Gastrocnemius medialis (tissue), 4 donors: ENCODE measurements around the gene PRKAR2B. TPM values are rescaled to one million over a fixed set of nuclear protein-coding genes. Genes with fewer than 3 reads are reported as not detected.

Experiments
- ATAC-seq, 2 donors: fragments of 150-250 bp; one replicate each; pipeline ENCODE4 v1.9.1; 2016
- DNase-seq, 2 donors: peaks; one replicate each; pipeline ENCODE4 v3.0.0-alpha.2; 2019
- H3K27ac ChIP-seq, 4 donors: fragments of 200-600 bp; sonication (generic); 1 replicate in 1 of 4; 2 replicates in 3 of 4; pipeline ENCODE4 v1.5.1; 2016 to 2018; ENCODE audit warnings: mild to moderate bottlenecking in 2 of 4, moderate library complexity in 1 of 4
- H3K27me3 ChIP-seq, 3 donors: fragments of 200-600 bp; sonication (generic) in 2 of 3; 1 replicate in 1 of 3; 2 replicates in 2 of 3; pipeline versions ENCODE4 v1.5.1 to v1.6.0; 2016 to 2019; ENCODE audit warnings: mild to moderate bottlenecking in 1 of 3, moderate library complexity in 1 of 3
- H3K36me3 ChIP-seq, 2 donors: fragments of 200-600 bp; sonication (generic) in 1 of 2; one replicate each; pipeline ENCODE4 v1.5.1; 2017 to 2018
- H3K4me1 ChIP-seq, 2 donors: fragments of 200-600 bp; sonication (generic) in 1 of 2; one replicate each; pipeline ENCODE4 v1.5.1; 2016 to 2017; ENCODE audit warnings: mild to moderate bottlenecking in 2 of 2
- H3K4me3 ChIP-seq, 4 donors: fragments of 200-600 bp; sonication (generic) in 3 of 4; 1 replicate in 1 of 4; 2 replicates in 3 of 4; pipeline ENCODE4 v1.5.1; 2016 to 2019; ENCODE audit warnings: mild to moderate bottlenecking in 2 of 4
- H3K9me3 ChIP-seq, 3 donors: fragments of 200-600 bp; sonication (generic) in 2 of 3; 1 replicate in 1 of 3; 2 replicates in 2 of 3; pipeline ENCODE4 v1.5.1; 2016 to 2019
- CTCF ChIP-seq, 5 experiments: fragments of 450-650 bp in 3 of 5; fragments of 200-600 bp in 2 of 5; sonication (generic) in 2 of 5; IDR thresholded peaks in 4 of 5; conservative IDR thresholded peaks in 1 of 5; 1 replicate in 4 of 5; 2 replicates in 1 of 5; pipeline ENCODE4 v1.5.1; 2016 to 2019; ENCODE audit warnings: antibody characterized with exemption in 5 of 5, mild to moderate bottlenecking in 3 of 5, moderate library complexity in 3 of 5
- POLR2A ChIP-seq, 2 donors: fragments of 450-650 bp; IDR thresholded peaks; one replicate each; pipeline ENCODE4 v1.6.1; 2017; ENCODE audit warnings: antibody characterized with exemption in 2 of 2, mild to moderate bottlenecking in 2 of 2, moderate library complexity in 2 of 2
- in situ Hi-C, 4 donors: fragments of 200-750 bp; cut with MboI; loops; one replicate each; pipeline versions ENCODE4 v1.15.0 to v1.8.0; 2017; ENCODE audit warnings: low sequenced_read_pairs in 4 of 4
- intact Hi-C: fragments of 100-400 bp; cut with DNase I; formaldehyde crosslinking; loops from one replicate; pipeline ENCODE4 v1.15.1; 2023; ENCODE audit warnings: low total_unique reads
- total RNA-seq, 4 donors: library from RNA; depleted of rRNA; stranded (reverse); fragments of >200 nt; gene quantifications; one replicate each; pipeline versions ENCODE4 v1.1.0 to v1.2.3, GENCODE V29; 2016

Gene PRKAR2B
- total RNA-seq, 4 donors from 2014 or later, result 0.85 to 6.0 (median 1.4) TPM

GRCh38 chr7:107007892-107008287 is 36.6 kb upstream of the PRKAR2B start:
- no peak overlapping the region for H3K27ac ChIP-seq
- no peak for ATAC-seq

GRCh38 chr7:107009846-107010203 is 34.7 kb upstream of the PRKAR2B start:
- no peaks in the 10 kb centered on the region for H3K4me1 ChIP-seq
- intact Hi-C loops (no loop called here), in situ Hi-C loops (no loop called here)
- H3K4me3 ChIP-seq, result no peak overlapping the region
- ATAC-seq, result no peak
- TF ChIP-seq CTCF (IDR thresholded peaks at IDR 0.05 in 4 of 5, conservative IDR thresholded peaks at IDR 0.05 in 1 of 5) (no peak), POLR2A (IDR thresholded peaks at IDR 0.05) (no peak)
- H3K27me3 ChIP-seq, result no peaks in the 10 kb centered on the region
- DNase-seq, result no peak
- H3K36me3 ChIP-seq, result no peaks in the 10 kb centered on the region
- H3K9me3 ChIP-seq, result no peaks in the 10 kb centered on the region
- H3K27ac ChIP-seq, result no peak overlapping the region

More at GRCh38 chr7:107007892-107008287, 36.6 kb upstream of the PRKAR2B start:
- Histone ChIP-seq H3K36me3 (no peaks in the 10 kb centered on the region), H3K9me3 (no peaks in the 10 kb centered on the region), H3K27me3 (no peaks in the 10 kb centered on the region), H3K4me1 (no peaks in the 10 kb centered on the region), H3K4me3 (no peak overlapping the region)
- intact Hi-C loops, result no loop called here
- TF ChIP-seq CTCF (IDR thresholded peaks at IDR 0.05 in 4 of 5, conservative IDR thresholded peaks at IDR 0.05 in 1 of 5), result no peak
- no peak for TF ChIP-seq POLR2A (IDR thresholded peaks at IDR 0.05)
- in situ Hi-C loops, result no loop called here
- DNase-seq, result no peak

GRCh38 chr7:107012691-107013090 is 31.8 kb upstream of the PRKAR2B start:
- no peak for DNase-seq
- TF ChIP-seq CTCF (IDR thresholded peaks at IDR 0.05 in 4 of 5, conservative IDR thresholded peaks at IDR 0.05 in 1 of 5) (no peak), POLR2A (IDR thresholded peaks at IDR 0.05) (no peak)
- in situ Hi-C loops (no loop called here), intact Hi-C loops (no loop called here)
- Histone ChIP-seq H3K4me1 (no peaks in the 10 kb centered on the region), H3K9me3 (no peaks in the 10 kb centered on the region), H3K4me3 (no peak overlapping the region), H3K36me3 (no peaks in the 10 kb centered on the region), H3K27ac (no peak overlapping the region), H3K27me3 (no peaks in the 10 kb centered on the region)
- ATAC-seq, result no peak

GRCh38 chr7:107014387-107015023 is 30.0 kb upstream of the PRKAR2B start:
- no peaks in the 10 kb centered on the region for H3K27me3 ChIP-seq
- no peaks in the 10 kb centered on the region for H3K36me3 ChIP-seq
- in situ Hi-C loops (no loop called here), intact Hi-C loops (no loop called here)
- no peak for TF ChIP-seq POLR2A (IDR thresholded peaks at IDR 0.05)
- no peak for TF ChIP-seq CTCF (IDR thresholded peaks at IDR 0.05 in 4 of 5, conservative IDR thresholded peaks at IDR 0.05 in 1 of 5)
- no peak overlapping the region for H3K4me3 ChIP-seq
- DNase-seq (no peak), ATAC-seq (no peak)
- no peaks in the 10 kb centered on the region for H3K9me3 ChIP-seq
- no peak overlapping the region for H3K27ac ChIP-seq
- no peaks in the 10 kb centered on the region for H3K4me1 ChIP-seq

- Histone ChIP-seq H3K27ac (no peak overlapping the region), H3K9me3 (no peaks in the 10 kb centered on the region), H3K27me3 (no peaks in the 10 kb centered on the region), H3K4me3 (no peak overlapping the region), H3K36me3 (no peaks in the 10 kb centered on the region), H3K4me1 (no peaks in the 10 kb centered on the region)
- DNase-seq, result no peak
- in situ Hi-C loops (no loop called here), intact Hi-C loops (no loop called here)
- TF ChIP-seq CTCF (IDR thresholded peaks at IDR 0.05 in 4 of 5, conservative IDR thresholded peaks at IDR 0.05 in 1 of 5), result no peak
- no peak for TF ChIP-seq POLR2A (IDR thresholded peaks at IDR 0.05)
- no peak for ATAC-seq
Measured at GRCh38 chr7:107016312-107016711, 28.2 kb upstream of the PRKAR2B start.
